NCI-H82 (cell line): ENCODE data around the gene HIF3A.

Experiments
- DNase-seq: peaks from one replicate; lab custom pipeline; 2025; lab: John Stamatoyannopoulos, UW

Gene HIF3A

GRCh38 chr19:46328079-46328478, 31.2 kb downstream of the HIF3A start:
- no peak for DNase-seq

- no peak for DNase-seq
Observed at GRCh38 chr19:46330319-46330918, 33.6 kb downstream of the HIF3A start.

GRCh38 chr19:46337487-46337886, 40.6 kb downstream of the HIF3A start:
- no peak for DNase-seq

- DNase-seq, result no peak
Observed at GRCh38 chr19:46339446-46339845, 42.6 kb downstream of the HIF3A start.

- DNase-seq, result no peak
Observed at GRCh38 chr19:46340051-46340659, 43.3 kb downstream of the HIF3A start.

- DNase-seq, result no peak
Observed at GRCh38 chr19:46341937-46342336, 45.1 kb downstream of the HIF3A start.

- no peak for DNase-seq
Observed at GRCh38 chr19:46344363-46344762, 47.5 kb downstream of the HIF3A start.

- DNase-seq, result no peak
Observed at GRCh38 chr19:46345157-46345556, 48.3 kb downstream of the HIF3A start.

GRCh38 chr19:46346821-46347571, 50.2 kb downstream of the HIF3A start, which contains the start of gene PPP5C:
TSS of gene PPP5C (plus strand) at chr19:46347087. CDS start at chr19:46347097, 10 bp downstream.
- DNase-seq, result peak; percentile 98

GRCh38 chr19:46347572-46347883, 50.7 kb downstream of the HIF3A start:
- no peak for DNase-seq

- peak; percentile 30 for DNase-seq
Observed at GRCh38 chr19:46347985-46348384, 51.1 kb downstream of the HIF3A start.

GRCh38 chr19:46349311-46349993, 52.6 kb downstream of the HIF3A start:
- no peak for DNase-seq

- DNase-seq, result no peak
Observed at GRCh38 chr19:46350029-46350757, 53.4 kb downstream of the HIF3A start.

GRCh38 chr19:46350758-46351159, 53.9 kb downstream of the HIF3A start:
- no peak for DNase-seq

GRCh38 chr19:46351241-46352041, 54.6 kb downstream of the HIF3A start:
- DNase-seq, result no peak

- DNase-seq, result no peak
Observed at GRCh38 chr19:46353730-46354528, 57.1 kb downstream of the HIF3A start.

GRCh38 chr19:46355234-46356148, 58.6 kb downstream of the HIF3A start:
- no peak for DNase-seq

- no peak for DNase-seq
Observed at GRCh38 chr19:46356149-46357055, 59.6 kb downstream of the HIF3A start.
